Mesothelial cell of epicardium (in vitro differentiated cells): Measurements from ENCODE around the gene ATP1B4. TPM values are rescaled to one million over a fixed set of nuclear protein-coding genes. Genes with fewer than 3 reads are reported as not detected.

ENCODE experiments used
- DNase-seq, 2 experiments: peaks; one replicate each; pipeline ENCODE4 v3.0.0; 2021; ENCODE audit warnings: low spot score in 2 of 2; ENCODE audit not compliant: unreplicated experiment in 2 of 2
- H3K27ac Mint-ChIP-seq: 2 replicates; pipeline ENCODE4 v1.8.0; 2021; ENCODE audit warnings: mixed read lengths
- H3K27me3 Mint-ChIP-seq: 2 replicates; pipeline ENCODE4 v1.8.0; 2021; ENCODE audit warnings: low read depth, mixed read lengths
- H3K36me3 Mint-ChIP-seq: 2 replicates; pipeline ENCODE4 v1.8.0; 2021; ENCODE audit warnings: mixed read lengths
- H3K4me1 Mint-ChIP-seq: 2 replicates; pipeline ENCODE4 v1.8.0; 2021; ENCODE audit warnings: mixed read lengths
- H3K4me3 Mint-ChIP-seq: 2 replicates; pipeline ENCODE4 v1.8.0; 2021; ENCODE audit warnings: mild to moderate bottlenecking, moderate library complexity, mixed read lengths
- H3K9me3 Mint-ChIP-seq: 2 replicates; pipeline ENCODE4 v1.8.0; 2021; ENCODE audit warnings: mixed read lengths
- CTCF ChIP-seq: fragments of 200-600 bp; sonication (generic); IDR thresholded peaks from one replicate; pipeline ENCODE4 v1.5.0; 2021; ENCODE audit warnings: antibody characterized with exemption; ENCODE audit not compliant: unreplicated experiment
- total RNA-seq: library from RNA; stranded (reverse); gene quantifications from 3 replicates; pipeline ENCODE4 v1.2.1, GENCODE V29; 2021

ATP1B4 gene
- total RNA-seq, 1 donor from 2014 or later = not detected

DNA sequence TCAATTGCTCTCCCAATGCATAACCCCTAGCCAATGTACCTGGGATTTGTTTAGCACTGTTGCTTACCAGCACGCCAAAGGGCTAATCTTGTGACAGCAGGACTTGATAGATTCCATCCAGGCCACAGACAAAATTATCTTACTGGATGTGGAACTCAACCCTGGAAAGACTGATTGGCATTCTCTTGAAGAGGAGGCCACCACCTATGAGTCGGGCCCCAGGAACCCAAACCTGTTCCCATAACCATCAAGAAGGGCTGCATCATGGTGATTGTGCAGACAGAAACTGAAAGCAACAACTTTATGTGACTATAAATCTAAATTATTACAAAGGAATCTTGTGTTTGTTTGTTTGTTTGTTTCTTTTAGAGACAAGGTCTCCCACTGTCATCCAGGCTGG, 30.8 kb upstream of the ATP1B4 start:
- no peaks in the 10 kb centered on the region for H3K36me3 Mint-ChIP-seq
- H3K9me3 Mint-ChIP-seq = peaks cover 72% of the 10 kb centered on the region
- H3K4me3 Mint-ChIP-seq = no peak overlapping the region
- TF ChIP-seq CTCF = no peak
- H3K4me1 Mint-ChIP-seq = no peaks in the 10 kb centered on the region
- peaks cover 7% of the 10 kb centered on the region for H3K27me3 Mint-ChIP-seq
- H3K27ac Mint-ChIP-seq = no peak overlapping the region
- no peak for DNase-seq

GRCh38 chrX:120332394-120332793, 29.5 kb upstream of the ATP1B4 start:
- DNase-seq = no peak
- Mint-ChIP-seq H3K36me3 (no peaks in the 10 kb centered on the region), H3K4me3 (no peak overlapping the region), H3K4me1 (no peaks in the 10 kb centered on the region), H3K27me3 (peaks cover under 1% of the 10 kb centered on the region), H3K9me3 (peaks cover 71% of the 10 kb centered on the region), H3K27ac (no peak overlapping the region)
- no peak for TF ChIP-seq CTCF

DNA sequence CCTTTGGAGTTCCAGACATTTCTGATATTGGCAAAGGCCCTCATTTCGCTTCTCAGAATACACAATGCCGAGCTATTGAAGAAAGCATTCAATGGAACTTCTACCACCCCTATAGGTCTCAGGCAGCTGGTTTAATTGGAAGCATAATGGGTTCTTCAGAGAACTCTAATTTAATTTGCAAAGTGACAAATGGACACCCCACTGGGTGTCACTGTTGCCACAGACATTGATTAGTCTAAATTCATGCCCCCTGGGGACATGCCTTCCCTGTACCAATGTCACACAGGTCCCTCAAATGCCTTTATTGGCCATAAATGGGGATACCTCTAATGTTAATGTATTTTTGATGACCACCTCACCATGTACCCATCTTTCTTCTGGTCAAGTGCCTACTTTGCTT, 27.7 kb upstream of the ATP1B4 start:
- H3K36me3 Mint-ChIP-seq = no peaks in the 10 kb centered on the region
- DNase-seq = no peak
- H3K4me3 Mint-ChIP-seq = no peak overlapping the region
- no peaks in the 10 kb centered on the region for H3K27me3 Mint-ChIP-seq
- H3K4me1 Mint-ChIP-seq = no peaks in the 10 kb centered on the region
- TF ChIP-seq CTCF = no peak
- H3K27ac Mint-ChIP-seq = no peak overlapping the region
- H3K9me3 Mint-ChIP-seq = peaks cover 79% of the 10 kb centered on the region

GRCh38 chrX:120334603-120335002, 27.3 kb upstream of the ATP1B4 start:
- no peak overlapping the region for H3K4me3 Mint-ChIP-seq
- TF ChIP-seq CTCF = no peak
- peaks cover 79% of the 10 kb centered on the region for H3K9me3 Mint-ChIP-seq
- no peak overlapping the region for H3K27ac Mint-ChIP-seq
- DNase-seq = no peak
- H3K27me3 Mint-ChIP-seq = no peaks in the 10 kb centered on the region
- H3K4me1 Mint-ChIP-seq = no peaks in the 10 kb centered on the region
- no peaks in the 10 kb centered on the region for H3K36me3 Mint-ChIP-seq

GRCh38 chrX:120335289-120335688, 26.6 kb upstream of the ATP1B4 start:
- no peaks in the 10 kb centered on the region for H3K27me3 Mint-ChIP-seq
- peaks cover 73% of the 10 kb centered on the region for H3K9me3 Mint-ChIP-seq

More at GRCh38 chrX:120335289-120335688, 26.6 kb upstream of the ATP1B4 start:
- no peak overlapping the region for H3K27ac Mint-ChIP-seq
- H3K4me3 Mint-ChIP-seq = no peak overlapping the region
- H3K36me3 Mint-ChIP-seq = no peaks in the 10 kb centered on the region
- no peaks in the 10 kb centered on the region for H3K4me1 Mint-ChIP-seq
- DNase-seq = no peak
- TF ChIP-seq CTCF = no peak
